COLO829 (cell line): ENCODE data around the gene SMPD2.
"Not testable (repeated sequence)": the region's sequence is repeated elsewhere in the genome, so short reads cannot be mapped to it uniquely, and the experiment has no call there.

Experiments used
- DNase-seq: peaks from one replicate; pipeline ENCODE4 v3.0.0; 2012; ENCODE audit warnings: low spot score

SMPD2 gene

GRCh38 chr6:109461205-109461604 is 20.7 kb downstream of the SMPD2 start:
- not testable (repeated sequence) for DNase-seq

- DNase-seq = no peak
Measured at GRCh38 chr6:109461733-109462526, 21.4 kb downstream of the SMPD2 start.

- no peak for DNase-seq
Measured at GRCh38 chr6:109465772-109466171, 25.2 kb downstream of the SMPD2 start.

GRCh38 chr6:109466212-109466923 is 25.8 kb downstream of the SMPD2 start:
- DNase-seq = no peak

- DNase-seq = no peak
Measured at GRCh38 chr6:109467696-109468095, 27.2 kb downstream of the SMPD2 start.

- DNase-seq = no peak
Measured at GRCh38 chr6:109469591-109470189, 29.2 kb downstream of the SMPD2 start.

GRCh38 chr6:109471105-109471810 is 30.7 kb downstream of the SMPD2 start:
- DNase-seq = no peak

GRCh38 chr6:109472132-109472995 is 31.8 kb downstream of the SMPD2 start:
- DNase-seq = no peak

GRCh38 chr6:109473120-109473519 is 32.6 kb downstream of the SMPD2 start:
- DNase-seq = no peak

- DNase-seq = no peak
Measured at GRCh38 chr6:109474995-109475394, 34.5 kb downstream of the SMPD2 start.

GRCh38 chr6:109475625-109476024 is 35.1 kb downstream of the SMPD2 start:
- DNase-seq = no peak

GRCh38 chr6:109477184-109477583 is 36.7 kb downstream of the SMPD2 start:
- no peak for DNase-seq

- no peak for DNase-seq
Measured at GRCh38 chr6:109477725-109478124, 37.2 kb downstream of the SMPD2 start.

- no peak for DNase-seq
Measured at GRCh38 chr6:109478222-109478805, 37.8 kb downstream of the SMPD2 start.

GRCh38 chr6:109478841-109479624 is 38.5 kb downstream of the SMPD2 start:
- no peak for DNase-seq

- no peak for DNase-seq
Measured at GRCh38 chr6:109480993-109481480, 40.5 kb downstream of the SMPD2 start.

GRCh38 chr6:109482905-109483734 is 42.6 kb downstream of the SMPD2 start, which contains the start of gene ZBTB24:
Gene ZBTB24, minus strand, starts transcription at chr6:109483219. Its CDS starts 1,193 bp downstream, at chr6:109482026.
- DNase-seq = peak; percentile 88

GRCh38 chr6:109483735-109484057 is 43.2 kb downstream of the SMPD2 start:
- no peak for DNase-seq

- no peak for DNase-seq
Measured at GRCh38 chr6:109484122-109484521, 43.6 kb downstream of the SMPD2 start.
